Breast epithelium (tissue), 4 donors: Measurements from ENCODE around the gene COL8A1. TPM values are rescaled to one million over a fixed set of nuclear protein-coding genes. Genes with fewer than 3 reads are reported as not detected.

Experiments used
- DNase-seq, 2 donors: peaks; one replicate each; pipeline ENCODE4 v3.0.0-alpha.2; 2019; ENCODE audit warnings: low spot score in 2 of 2
- H3K27ac ChIP-seq, 2 donors: fragments of 200-600 bp; sonication (generic) in 1 of 2; one replicate each; pipeline ENCODE4 v1.5.1; 2016 to 2019; ENCODE audit warnings: mild to moderate bottlenecking in 1 of 2
- H3K27me3 ChIP-seq, 2 donors: fragments of 200-600 bp; sonication (generic) in 1 of 2; one replicate each; pipeline versions ENCODE4 v1.5.1 to v1.6.0; 2017 to 2019; ENCODE audit warnings: control low read depth in 1 of 2, mild to moderate bottlenecking in 1 of 2
- H3K36me3 ChIP-seq: fragments of 200-600 bp; one replicate; pipeline ENCODE4 v1.5.1; 2019
- H3K4me1 ChIP-seq, 2 donors: fragments of 200-600 bp; sonication (generic); one replicate each; pipeline ENCODE4 v1.5.1; 2016 to 2019; ENCODE audit warnings: control low read depth in 1 of 2
- H3K4me3 ChIP-seq, 3 donors: fragments of 200-600 bp; sonication (generic); 1 replicate in 2 of 3; 2 replicates in 1 of 3; pipeline ENCODE4 v1.5.1; 2016 to 2019; ENCODE audit warnings: mild to moderate bottlenecking in 3 of 3, moderate library complexity in 2 of 3
- H3K9me3 ChIP-seq, 2 donors: fragments of 200-600 bp; sonication (generic) in 1 of 2; one replicate each; pipeline ENCODE4 v1.5.1; 2016 to 2019; ENCODE audit warnings: control low read depth in 1 of 2
- POLR2A ChIP-seq: fragments of 450-650 bp; IDR thresholded peaks from one replicate; pipeline ENCODE4 v1.6.1; 2016; ENCODE audit warnings: antibody characterized with exemption, mild to moderate bottlenecking, moderate library complexity
- POLR2AphosphoS5 ChIP-seq, 3 donors: sonication (generic); formaldehyde crosslinking; IDR thresholded peaks; one replicate each; pipeline ENCODE4 v1.6.1; 2017; ENCODE audit warnings: antibody characterized with exemption in 3 of 3
- intact Hi-C: fragments of 100-400 bp; cut with DNase I; formaldehyde crosslinking; loops from one replicate; pipeline ENCODE4 v1.15.1; 2023; ENCODE audit warnings: low total_unique reads
- total RNA-seq, 3 donors: library from RNA; depleted of rRNA; stranded (reverse); fragments of >200 nt; gene quantifications; one replicate each; pipeline ENCODE4 v1.1.0, GENCODE V29; 2016
- TF ChIP-seq, protein P1 (sequence below), 3 donors: fragments of 450-650 bp; IDR thresholded peaks; one replicate each; pipeline ENCODE4 v1.5.1; 2016 to 2017; ENCODE audit warnings: antibody characterized with exemption in 3 of 3, mild to moderate bottlenecking in 3 of 3, moderate library complexity in 3 of 3

The COL8A1 gene
- total RNA-seq, 3 donors from 2014 or later, result 9.2 to 43.6 (median 13.6) TPM

DNA sequence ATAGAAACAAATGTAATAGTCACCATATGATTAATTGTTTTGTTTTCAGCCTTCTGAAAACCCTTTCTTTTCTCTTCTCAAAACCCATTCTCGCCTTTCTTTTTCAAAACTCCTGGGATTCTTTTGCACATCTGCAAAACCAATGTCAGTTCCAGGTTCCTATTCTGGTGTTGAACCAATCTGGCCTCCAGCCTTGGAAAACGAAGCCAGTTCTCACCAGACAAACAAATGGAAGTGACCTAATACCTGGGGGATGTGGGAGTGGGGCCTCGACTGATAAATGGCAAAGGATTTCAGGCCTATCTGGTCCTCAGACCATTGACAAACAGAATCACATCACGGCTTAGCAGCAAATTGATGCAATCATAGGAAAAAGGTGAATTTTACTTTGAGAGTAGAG is 73.0 kb downstream of the COL8A1 start:
- H3K9me3 ChIP-seq, result no peaks in the 10 kb centered on the region
- no peaks in the 10 kb centered on the region for H3K36me3 ChIP-seq
- no peaks in the 10 kb centered on the region for H3K4me1 ChIP-seq
- no peak overlapping the region for H3K27ac ChIP-seq
- H3K27me3 ChIP-seq, result no peaks in the 10 kb centered on the region
- intact Hi-C loops, result no loop called here
- DNase-seq, result no peak
- H3K4me3 ChIP-seq, result no peak overlapping the region
- TF ChIP-seq POLR2AphosphoS5 (IDR thresholded peaks at IDR 0.05), result no peak
- TF ChIP-seq POLR2A, result no peak

DNA sequence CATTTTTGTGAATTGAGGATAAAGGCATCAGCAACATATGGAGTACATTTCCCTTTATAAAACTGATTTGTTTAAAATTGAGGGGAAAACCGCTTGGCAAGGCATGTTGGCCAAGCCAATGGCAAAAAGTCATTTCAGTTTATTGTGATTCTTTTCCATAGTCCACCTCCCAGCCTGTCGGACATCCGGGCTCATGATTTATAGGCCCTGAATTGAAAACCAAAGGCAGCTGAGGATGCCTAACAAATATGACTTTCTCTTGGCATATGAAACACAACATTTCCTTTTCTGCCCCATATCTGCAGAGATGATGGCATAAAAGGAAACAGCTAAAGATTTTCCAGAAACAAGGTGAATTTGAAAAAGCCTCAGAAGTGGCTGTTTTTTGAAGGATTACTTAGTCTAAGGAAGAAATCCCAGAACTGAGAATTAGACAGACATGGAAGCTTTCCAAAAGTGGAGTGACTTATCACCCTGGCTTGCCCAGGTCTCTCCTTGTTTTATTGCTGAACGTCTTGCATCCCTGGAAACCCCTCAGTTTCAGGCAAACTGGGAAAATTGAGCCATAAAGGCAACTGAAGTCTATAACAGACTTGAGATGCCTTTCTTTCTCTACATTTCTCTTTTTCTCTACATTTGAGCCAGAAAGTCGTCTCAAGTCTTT is 74.0 kb downstream of the COL8A1 start:
- intact Hi-C loops, result no loop called here
- no peak overlapping the region for H3K4me3 ChIP-seq
- H3K4me1 ChIP-seq, result no peaks in the 10 kb centered on the region
- no peaks in the 10 kb centered on the region for H3K36me3 ChIP-seq
- DNase-seq, result no peak
- H3K9me3 ChIP-seq, result no peaks in the 10 kb centered on the region
- TF ChIP-seq, protein P1, sequence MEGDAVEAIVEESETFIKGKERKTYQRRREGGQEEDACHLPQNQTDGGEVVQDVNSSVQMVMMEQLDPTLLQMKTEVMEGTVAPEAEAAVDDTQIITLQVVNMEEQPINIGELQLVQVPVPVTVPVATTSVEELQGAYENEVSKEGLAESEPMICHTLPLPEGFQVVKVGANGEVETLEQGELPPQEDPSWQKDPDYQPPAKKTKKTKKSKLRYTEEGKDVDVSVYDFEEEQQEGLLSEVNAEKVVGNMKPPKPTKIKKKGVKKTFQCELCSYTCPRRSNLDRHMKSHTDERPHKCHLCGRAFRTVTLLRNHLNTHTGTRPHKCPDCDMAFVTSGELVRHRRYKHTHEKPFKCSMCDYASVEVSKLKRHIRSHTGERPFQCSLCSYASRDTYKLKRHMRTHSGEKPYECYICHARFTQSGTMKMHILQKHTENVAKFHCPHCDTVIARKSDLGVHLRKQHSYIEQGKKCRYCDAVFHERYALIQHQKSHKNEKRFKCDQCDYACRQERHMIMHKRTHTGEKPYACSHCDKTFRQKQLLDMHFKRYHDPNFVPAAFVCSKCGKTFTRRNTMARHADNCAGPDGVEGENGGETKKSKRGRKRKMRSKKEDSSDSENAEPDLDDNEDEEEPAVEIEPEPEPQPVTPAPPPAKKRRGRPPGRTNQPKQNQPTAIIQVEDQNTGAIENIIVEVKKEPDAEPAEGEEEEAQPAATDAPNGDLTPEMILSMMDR (IDR thresholded peaks at IDR 0.05), result no peak
- no peak for TF ChIP-seq POLR2AphosphoS5 (IDR thresholded peaks at IDR 0.05)
- no peak for TF ChIP-seq POLR2A
- no peaks in the 10 kb centered on the region for H3K27me3 ChIP-seq
- H3K27ac ChIP-seq, result no peak overlapping the region

DNA sequence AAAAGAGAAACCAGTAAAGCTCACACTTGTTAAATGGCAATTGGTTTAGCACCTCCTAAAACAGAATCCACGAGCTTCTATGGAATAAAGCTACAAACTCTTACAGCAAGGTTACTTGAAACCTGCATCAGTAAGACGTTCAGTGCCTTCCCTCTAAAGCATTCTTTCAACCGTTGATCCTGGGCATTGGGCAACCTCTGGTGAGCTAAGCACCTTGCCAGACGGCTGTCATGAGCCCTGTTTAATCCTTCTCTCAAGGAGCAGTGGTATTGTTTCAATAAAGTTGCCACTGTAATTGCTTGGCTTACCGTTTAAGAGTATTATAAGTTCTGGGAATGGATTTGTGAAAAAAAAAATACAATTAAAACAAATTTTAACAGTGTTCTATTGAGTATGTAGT is 75.0 kb downstream of the COL8A1 start:
- H3K4me1 ChIP-seq, result no peaks in the 10 kb centered on the region
- H3K27me3 ChIP-seq, result no peaks in the 10 kb centered on the region
- TF ChIP-seq POLR2AphosphoS5 (IDR thresholded peaks at IDR 0.05), result no peak
- TF ChIP-seq, protein P1 (IDR thresholded peaks at IDR 0.05), result no peak
- TF ChIP-seq POLR2A, result no peak
- intact Hi-C loops, result no loop called here
- H3K9me3 ChIP-seq, result no peaks in the 10 kb centered on the region
- no peak overlapping the region for H3K27ac ChIP-seq
- DNase-seq, result no peak
- no peaks in the 10 kb centered on the region for H3K36me3 ChIP-seq
- no peak overlapping the region for H3K4me3 ChIP-seq

DNA sequence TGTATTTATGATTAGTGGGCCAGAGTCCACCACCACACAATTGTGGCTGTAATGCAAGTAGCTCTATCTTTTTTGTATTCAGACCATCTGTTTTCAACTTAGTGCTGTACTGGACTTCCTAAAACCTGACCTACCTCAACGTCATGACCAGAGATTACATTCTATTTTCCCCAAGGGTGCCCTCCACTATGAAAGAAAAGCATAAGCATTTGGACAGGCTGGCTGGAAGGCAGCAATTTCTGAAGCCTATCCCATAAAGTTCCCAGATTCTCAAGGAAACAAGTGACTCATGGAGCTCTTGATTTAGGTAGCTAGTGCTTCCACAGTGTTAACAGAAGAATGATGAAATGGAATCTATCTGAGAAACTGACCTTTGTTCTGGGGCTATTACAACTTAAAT is 75.8 kb downstream of the COL8A1 start:
- Histone ChIP-seq H3K27me3 (no peaks in the 10 kb centered on the region), H3K9me3 (no peaks in the 10 kb centered on the region), H3K27ac (no peak overlapping the region), H3K4me1 (no peaks in the 10 kb centered on the region), H3K4me3 (no peak overlapping the region), H3K36me3 (no peaks in the 10 kb centered on the region)
- intact Hi-C loops, result no loop called here
- TF ChIP-seq, protein P1 (IDR thresholded peaks at IDR 0.05), result no peak
- TF ChIP-seq POLR2AphosphoS5 (IDR thresholded peaks at IDR 0.05) (no peak), POLR2A (no peak)
- no peak for DNase-seq

DNA sequence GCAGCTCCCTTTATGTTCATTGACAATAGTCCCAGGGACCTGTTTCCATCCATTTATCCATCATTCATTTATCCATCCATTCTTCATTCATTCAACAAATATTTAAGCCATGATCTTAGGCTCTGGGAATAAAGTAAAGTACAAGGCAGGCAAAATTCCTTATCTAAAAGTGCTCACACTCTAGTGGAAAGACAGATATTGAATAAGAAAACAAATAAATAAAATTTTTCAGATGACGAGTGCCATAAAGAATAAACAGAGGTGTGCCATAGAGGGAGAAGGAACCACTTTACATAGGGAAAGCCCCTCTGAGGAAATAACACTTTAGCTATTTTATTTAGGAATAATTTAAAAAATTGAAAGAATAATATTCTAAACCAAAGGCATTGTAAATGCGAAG is 76.2 kb downstream of the COL8A1 start:
- Histone ChIP-seq H3K4me3 (no peak overlapping the region), H3K4me1 (no peaks in the 10 kb centered on the region), H3K9me3 (no peaks in the 10 kb centered on the region), H3K27ac (no peak overlapping the region), H3K27me3 (no peaks in the 10 kb centered on the region), H3K36me3 (no peaks in the 10 kb centered on the region)
- no peak for DNase-seq
- TF ChIP-seq, protein P1 (IDR thresholded peaks at IDR 0.05), result no peak
- TF ChIP-seq POLR2AphosphoS5 (IDR thresholded peaks at IDR 0.05) (no peak), POLR2A (no peak)
- intact Hi-C loops, result no loop called here
